Body of pancreas (tissue), 4 donors: Measurements from ENCODE around the gene CRACR2B. TPM values are rescaled to one million over a fixed set of nuclear protein-coding genes. Genes with fewer than 3 reads are reported as not detected.

Source experiments
- ATAC-seq: fragments of 150-250 bp; one replicate; pipeline ENCODE4 v1.9.1; 2016
- DNase-seq, 4 donors: peaks; one replicate each; pipeline ENCODE4 v3.0.0-alpha.2; 2019
- H3K27ac ChIP-seq, 4 donors: fragments of 200-600 bp; sonication (generic); 1 replicate in 3 of 4; 2 replicates in 1 of 4; pipeline versions ENCODE4 v1.5.1 to v1.6.1; 2016 to 2019; ENCODE audit warnings: mild to moderate bottlenecking in 1 of 4, mixed read lengths in 1 of 4, moderate library complexity in 1 of 4
- H3K27me3 ChIP-seq, 2 donors: fragments of 200-600 bp; sonication (generic); one replicate each; pipeline ENCODE4 v1.6.0; 2016; ENCODE audit warnings: mild to moderate bottlenecking in 1 of 2
- H3K36me3 ChIP-seq, 2 donors: fragments of 200-600 bp; sonication (generic); replicated peaks in 1 of 2; 2 replicates each; pipeline ENCODE4 v1.5.1; 2016; ENCODE audit warnings: low read depth in 2 of 2; ENCODE audit not compliant: insufficient read depth in 1 of 2
- H3K4me1 ChIP-seq: fragments of 200-600 bp; sonication (generic); one replicate; pipeline ENCODE4 v1.6.0; 2016
- H3K4me3 ChIP-seq, 2 donors: fragments of 200-600 bp; sonication (generic); 1 replicate in 1 of 2; 2 replicates in 1 of 2; pipeline ENCODE4 v1.5.1; 2016 to 2019
- H3K9me3 ChIP-seq, 3 donors: fragments of 200-600 bp; sonication (generic); 1 replicate in 2 of 3; 2 replicates in 1 of 3; pipeline ENCODE4 v1.5.1; 2016
- CTCF ChIP-seq, 7 experiments: fragments of 450-650 bp in 4 of 7; fragments of 200-600 bp in 3 of 7; sonication (generic) in 3 of 7; IDR thresholded peaks; one replicate each; pipeline ENCODE4 v1.5.1; 2016 to 2019; ENCODE audit warnings: antibody characterized with exemption in 7 of 7
- POLR2A ChIP-seq, 3 donors: fragments of 450-650 bp; IDR thresholded peaks; one replicate each; pipeline ENCODE4 v1.6.1; 2016; ENCODE audit warnings: antibody characterized with exemption in 3 of 3, mild to moderate bottlenecking in 2 of 3
- WGBS, 2 donors: methylation state at CpG; one replicate each; pipeline ENCODE4 v1.1.5; 2017; 5-methylcytosine and 5-hydroxymethylcytosine counted together
- intact Hi-C: fragments of 100-400 bp; cut with DNase I; formaldehyde crosslinking; loops from one replicate; pipeline ENCODE4 v1.15.1; 2023
- total RNA-seq, 2 donors: library from RNA; depleted of rRNA; stranded (reverse); fragments of >200 nt; gene quantifications; one replicate each; pipeline ENCODE4 v1.1.0, GENCODE V29; 2016

CRACR2B gene
- total RNA-seq, 2 donors from 2014 or later = 134 to 368 TPM

GRCh38 chr11:865462-866430 lies 38.0 kb downstream of the CRACR2B start:
- Histone ChIP-seq H3K27me3 (no peaks in the 10 kb centered on the region), H3K27ac (no peak overlapping the region), H3K4me1 (peaks cover 12% of the 10 kb centered on the region), H3K4me3 (no peak overlapping the region), H3K36me3 (no peaks in the 10 kb centered on the region), H3K9me3 (no peaks in the 10 kb centered on the region)
- TF ChIP-seq CTCF (IDR thresholded peaks at IDR 0.05) (no peak), POLR2A (IDR thresholded peaks at IDR 0.05) (no peak)
- WGBS, 2 donors = 87 to 91% methylated on average over 19 to 38 of the region's 41 CpGs
- ATAC-seq = no peak
- intact Hi-C loops = loop anchor here (10.0 kb wide), 1 partner anchor 589 kb away; no protein-coding TSS in a partner anchor
- no peak for DNase-seq

GRCh38 chr11:866481-866880 lies 38.8 kb downstream of the CRACR2B start:
- no peak for ATAC-seq
- intact Hi-C loops = loop anchor here (10.0 kb wide), 1 partner anchor 588 kb away; no protein-coding TSS in a partner anchor
- H3K4me3 ChIP-seq = no peak overlapping the region
- H3K27me3 ChIP-seq = no peaks in the 10 kb centered on the region
- no peak for DNase-seq
- H3K4me1 ChIP-seq = peaks cover 12% of the 10 kb centered on the region
- H3K36me3 ChIP-seq = no peaks in the 10 kb centered on the region
- H3K9me3 ChIP-seq = no peaks in the 10 kb centered on the region
- no peak overlapping the region for H3K27ac ChIP-seq
- WGBS, 2 donors = 83 to 86% methylated on average over 9 to 14 of the region's 14 CpGs
- TF ChIP-seq CTCF (IDR thresholded peaks at IDR 0.05) (no peak), POLR2A (IDR thresholded peaks at IDR 0.05) (no peak)

- Histone ChIP-seq H3K4me1 (peaks cover 12% of the 10 kb centered on the region), H3K36me3 (no peaks in the 10 kb centered on the region), H3K27me3 (no peaks in the 10 kb centered on the region), H3K9me3 (no peaks in the 10 kb centered on the region), H3K4me3 (no peak overlapping the region), H3K27ac (no peak overlapping the region)
- DNase-seq (no peak), ATAC-seq (no peak)
- TF ChIP-seq POLR2A (IDR thresholded peaks at IDR 0.05) (no peak), CTCF (IDR thresholded peaks at IDR 0.05) (no peak)
- 79 to 82% methylated on average over 8 of the region's 8 CpGs for WGBS, 2 donors
- intact Hi-C loops = loop anchor here (10.0 kb wide), 1 partner anchor 587 kb away; no protein-coding TSS in a partner anchor
These were observed 40.2 kb downstream of the CRACR2B start for GRCh38 chr11:867856-868358.

- 52 to 54% methylated on average over 7 to 17 of the region's 17 CpGs for WGBS, 2 donors
- Histone ChIP-seq H3K36me3 (no peaks in the 10 kb centered on the region), H3K27ac (peak overlapping the region in 2 of 4 donors; percentile 0 to 4), H3K4me1 (peaks cover 12% of the 10 kb centered on the region), H3K9me3 (no peaks in the 10 kb centered on the region), H3K27me3 (no peaks in the 10 kb centered on the region), H3K4me3 (no peak overlapping the region)
- no peak for TF ChIP-seq POLR2A (IDR thresholded peaks at IDR 0.05)
- TF ChIP-seq CTCF (IDR thresholded peaks at IDR 0.05) = no peak
- DNase-seq = peak; percentile 57 to 85 (median 76)
- intact Hi-C loops = loop anchor here (10.0 kb wide), 1 partner anchor 586 kb away; no protein-coding TSS in a partner anchor
- peak; percentile 51 for ATAC-seq
These were observed 40.7 kb downstream of the CRACR2B start for GRCh38 chr11:868394-868793.
